ENCODE data around the gene YAP1.
"Not testable (repeated sequence)": the region's sequence is repeated elsewhere in the genome, so short reads cannot be mapped to it uniquely, and the experiment has no call there.

The YAP1 gene

DNA sequence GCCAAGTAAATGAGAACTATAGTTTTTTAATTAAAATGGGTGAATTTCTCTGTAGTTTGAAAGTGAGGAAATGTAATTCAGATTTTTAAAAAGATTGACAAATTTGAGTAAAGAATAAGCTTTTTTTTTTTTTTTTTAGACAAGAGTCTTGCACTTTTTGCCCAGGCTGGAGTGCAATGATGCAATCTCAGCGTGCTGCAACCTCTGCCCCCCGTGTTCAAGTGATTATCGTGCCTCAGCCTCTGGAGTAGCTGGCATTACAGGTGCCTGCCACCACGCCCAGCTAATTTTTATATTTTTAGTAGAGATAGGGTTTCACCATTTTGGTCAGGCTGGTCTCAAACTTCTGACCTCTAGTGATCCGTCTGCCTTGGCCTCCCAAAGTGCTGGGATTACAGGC is 90.1 kb downstream of the YAP1 start:
- not testable (repeated sequence) for DNase-seq (ENCODE audit: low read depth)

GRCh38 chr11:102201776-102202175 is 91.5 kb downstream of the YAP1 start:
- DNase-seq (ENCODE audit: low read depth), result no peak

DNA sequence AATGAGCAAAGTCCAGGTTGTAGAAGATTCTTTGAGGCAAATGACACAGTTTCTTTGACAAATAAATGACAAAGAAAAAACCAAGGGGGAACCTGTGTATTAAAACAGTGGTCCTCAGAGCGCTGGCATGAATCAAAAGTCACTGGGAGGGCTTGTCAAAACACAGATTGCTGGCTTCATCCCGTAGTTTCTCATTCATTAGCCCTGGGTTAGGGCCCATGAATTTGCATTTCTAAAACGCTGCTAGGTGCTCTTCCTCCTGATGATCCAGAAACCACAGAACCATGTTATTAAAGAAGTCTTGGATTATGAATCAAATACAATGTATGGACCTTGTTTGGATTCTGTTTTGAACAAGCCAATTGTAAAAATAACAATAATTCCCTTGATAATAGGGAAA is 92.7 kb downstream of the YAP1 start:
- DNase-seq (ENCODE audit: low read depth), result no peak

GRCh38 chr11:102204174-102204573 is 93.9 kb downstream of the YAP1 start:
- DNase-seq (ENCODE audit: low read depth), result no peak

- DNase-seq (ENCODE audit: low read depth), result no peak
These were observed 95.6 kb downstream of the YAP1 start for GRCh38 chr11:102205805-102206204.

DNA sequence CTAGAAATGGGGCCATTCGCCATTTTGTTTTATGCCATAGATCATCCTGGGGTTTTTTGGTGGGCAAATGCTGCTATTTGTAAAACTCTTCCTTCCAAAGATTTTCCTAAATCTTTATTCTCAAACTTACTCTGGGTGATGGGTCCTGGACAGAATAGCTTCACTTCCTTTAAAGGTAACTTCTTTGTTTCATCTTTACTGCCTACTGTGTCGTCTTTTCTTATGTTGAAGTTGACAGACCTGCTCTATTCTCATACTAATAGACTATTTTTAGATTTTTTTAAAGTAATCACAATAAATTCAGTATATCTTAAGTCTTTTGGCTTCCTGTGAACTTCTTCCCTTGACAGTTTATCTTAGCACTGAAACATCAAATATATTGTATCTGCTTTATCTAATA is 98.6 kb downstream of the YAP1 start:
- no peak for DNase-seq (ENCODE audit: low read depth)

DNA sequence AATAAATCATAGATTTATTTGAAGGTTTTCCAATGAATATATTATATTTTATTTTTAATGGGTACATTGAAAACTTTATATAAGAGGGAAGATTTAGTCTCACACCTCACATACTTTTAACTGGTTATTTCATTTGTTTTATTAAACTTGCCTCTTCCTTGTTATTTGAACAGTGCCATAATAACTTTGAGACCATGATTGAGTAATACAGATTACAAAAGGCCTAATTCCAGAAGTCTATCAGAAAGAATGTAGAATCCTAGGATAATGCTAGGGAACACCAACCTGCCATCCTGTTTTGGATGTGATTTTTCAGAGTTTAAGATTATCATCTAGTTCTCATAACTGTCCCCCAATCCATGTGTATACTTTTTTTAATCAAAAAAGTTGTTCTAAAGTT is 104.4 kb downstream of the YAP1 start:
- DNase-seq (ENCODE audit: low read depth), result no peak

DNA sequence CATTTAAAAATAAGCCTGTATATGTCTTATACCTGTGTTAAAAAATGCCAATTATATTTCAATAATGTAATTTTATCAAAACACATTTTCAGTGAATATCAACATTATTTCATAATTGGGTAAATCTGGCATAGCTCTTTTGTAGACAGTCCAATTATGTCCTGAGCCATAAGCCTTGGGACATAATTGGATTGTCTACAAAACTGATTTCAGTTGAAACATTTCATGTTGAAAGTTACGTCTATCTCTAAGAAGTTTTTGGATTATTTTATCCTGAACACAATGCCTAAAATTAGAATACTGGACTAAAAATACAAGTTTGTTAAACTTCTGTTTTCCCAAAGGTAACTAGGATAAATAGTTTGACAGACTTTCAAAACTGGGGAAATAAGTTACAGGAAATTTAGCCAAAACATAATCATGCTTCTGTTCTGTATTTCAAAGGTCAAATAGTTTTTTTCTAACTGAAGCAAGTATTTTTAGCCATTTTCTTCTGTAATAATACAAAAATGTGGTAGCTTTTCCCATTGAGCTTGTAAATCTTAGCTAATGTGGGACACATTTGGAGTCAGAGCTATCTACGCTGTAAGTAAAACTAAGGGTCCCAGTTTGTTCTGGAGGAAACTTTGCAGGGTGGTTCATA is 106.3 kb downstream of the YAP1 start:
- no peak for DNase-seq (ENCODE audit: low read depth)

DNA sequence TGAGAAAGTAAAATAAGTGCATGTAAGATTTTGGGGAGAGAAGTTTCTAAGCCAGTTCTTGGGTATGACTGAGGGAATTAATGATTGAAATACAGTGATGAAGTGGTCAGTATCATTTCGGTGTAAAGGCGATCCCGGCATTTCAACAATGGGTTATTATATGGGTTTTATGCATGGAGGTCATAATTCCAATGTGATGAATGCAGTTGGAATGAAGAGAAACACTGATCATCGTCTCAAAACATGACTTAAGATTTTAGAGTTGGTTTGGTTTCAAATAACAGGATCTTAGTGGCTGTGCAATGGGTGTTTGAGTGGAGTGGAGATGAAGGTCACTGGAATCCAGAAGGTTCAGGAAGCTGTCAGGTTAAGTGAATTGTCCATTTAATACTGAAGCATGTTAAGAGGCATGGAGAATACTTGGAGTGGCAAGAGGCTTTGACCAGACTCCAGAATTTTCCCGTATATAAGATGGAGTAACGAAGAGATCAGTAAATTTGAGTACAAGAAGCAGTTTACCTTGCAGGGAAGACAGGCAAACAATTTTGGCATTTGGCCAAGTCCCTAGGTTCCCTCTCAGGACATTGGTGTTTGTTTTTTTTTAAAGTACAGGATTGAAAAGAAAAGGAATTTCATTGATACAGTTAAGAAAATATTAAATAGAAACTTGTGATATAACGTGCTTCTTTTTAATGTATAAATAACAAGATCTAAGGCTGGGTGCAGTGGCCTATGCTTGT is 110.7 kb downstream of the YAP1 start:
- DNase-seq (ENCODE audit: low read depth), result no peak

- no peak for DNase-seq (ENCODE audit: low read depth)
These were observed 113.6 kb downstream of the YAP1 start for GRCh38 chr11:102223859-102224258.

DNA sequence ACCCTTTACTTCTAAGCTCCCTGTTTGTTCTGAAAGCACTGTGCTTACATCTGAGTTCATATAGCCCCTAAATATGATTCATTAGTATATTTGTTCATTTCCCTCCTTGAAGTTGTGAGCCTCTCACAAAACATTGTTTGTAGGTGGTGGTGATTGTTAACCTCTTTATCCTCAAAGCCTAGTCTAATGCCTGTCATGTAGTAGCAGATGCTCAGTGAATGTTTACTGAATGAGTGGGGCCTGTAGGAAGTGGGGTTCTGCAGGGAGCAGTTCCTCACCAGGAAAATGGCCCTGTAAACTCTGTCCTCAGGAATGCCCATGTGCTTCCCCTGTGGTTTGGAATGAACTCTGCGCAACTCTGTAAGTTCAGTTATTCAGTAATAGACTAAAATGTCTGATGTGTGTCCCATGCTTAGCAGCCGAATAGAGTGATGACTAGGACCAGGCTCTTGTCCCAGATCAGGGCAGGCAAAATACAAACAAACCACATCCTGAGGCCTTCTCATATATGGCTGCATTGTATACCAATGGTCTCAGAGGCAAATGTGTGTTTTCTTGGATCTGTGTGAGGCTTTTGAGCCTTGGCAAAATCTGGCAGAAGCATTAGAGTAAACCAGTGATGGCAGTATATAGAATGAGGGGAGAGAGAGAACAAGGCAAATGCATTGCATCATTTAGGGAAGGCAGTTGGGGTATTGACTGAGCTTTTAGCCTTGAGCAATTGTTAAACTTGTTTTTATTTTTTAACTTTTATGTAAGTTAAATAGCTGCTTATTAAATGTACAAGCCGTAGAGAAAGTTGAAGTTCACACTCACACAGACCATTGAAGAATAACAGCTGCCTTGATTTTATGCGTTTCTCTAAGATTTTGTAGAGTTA is 115.7 kb downstream of the YAP1 start:
- DNase-seq (ENCODE audit: low read depth), result no peak

DNA sequence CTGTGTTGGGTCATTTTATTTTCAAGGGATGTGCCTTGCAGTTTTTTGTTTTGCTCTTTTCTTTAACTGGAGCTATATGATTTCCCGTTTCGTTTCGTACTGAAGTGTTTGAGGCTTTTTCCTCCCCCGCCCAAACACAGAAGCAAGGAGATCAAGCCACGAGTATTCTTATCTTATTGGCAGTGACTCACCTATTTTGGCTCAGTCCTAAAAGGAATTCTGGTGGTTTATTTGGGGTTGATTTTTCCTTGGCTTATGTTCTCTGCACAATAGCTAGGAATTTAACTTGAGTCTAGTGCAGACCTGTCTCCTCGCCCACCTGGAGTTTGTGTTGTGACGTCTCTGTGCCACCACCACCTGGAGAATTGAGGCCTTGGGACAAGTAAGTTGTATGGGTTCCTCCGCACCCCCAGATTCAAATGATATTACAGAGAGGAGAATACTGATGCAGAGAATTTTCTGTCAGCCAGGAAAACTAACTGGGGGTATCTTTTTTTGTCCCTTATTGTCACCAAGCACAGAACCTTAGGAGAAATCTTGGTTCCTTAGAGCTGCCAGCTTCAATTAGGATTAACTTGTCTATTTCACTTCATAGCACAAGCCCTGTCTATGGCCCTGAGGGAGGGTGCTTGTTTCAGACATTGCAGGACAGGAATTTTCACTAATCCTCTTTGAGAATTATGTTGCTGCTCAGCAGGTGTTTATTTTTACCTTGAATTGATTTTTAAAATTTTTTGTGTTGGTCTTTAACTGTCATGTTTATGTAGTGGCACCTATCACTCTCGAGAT is 116.6 kb downstream of the YAP1 start:
- no peak for DNase-seq (ENCODE audit: low read depth)

DNA sequence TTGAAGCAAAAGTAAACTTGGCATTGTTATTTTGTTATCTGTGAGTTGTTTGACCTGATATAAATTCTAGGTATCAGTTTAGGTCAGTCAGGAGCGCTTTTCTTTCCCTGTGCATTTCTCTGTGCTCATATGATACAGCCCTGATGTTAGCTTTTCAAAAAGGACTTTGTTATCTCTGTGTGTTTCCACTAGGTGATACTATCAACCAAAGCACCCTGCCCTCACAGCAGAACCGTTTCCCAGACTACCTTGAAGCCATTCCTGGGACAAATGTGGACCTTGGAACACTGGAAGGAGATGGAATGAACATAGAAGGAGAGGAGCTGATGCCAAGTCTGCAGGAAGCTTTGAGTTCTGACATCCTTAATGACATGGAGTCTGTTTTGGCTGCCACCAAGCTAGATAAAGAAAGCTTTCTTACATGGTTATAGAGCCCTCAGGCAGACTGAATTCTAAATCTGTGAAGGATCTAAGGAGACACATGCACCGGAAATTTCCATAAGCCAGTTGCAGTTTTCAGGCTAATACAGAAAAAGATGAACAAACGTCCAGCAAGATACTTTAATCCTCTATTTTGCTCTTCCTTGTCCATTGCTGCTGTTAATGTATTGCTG is 119.4 kb downstream of the YAP1 start:
- DNase-seq (ENCODE audit: low read depth), result no peak

GRCh38 chr11:102230186-102230585 is 119.9 kb downstream of the YAP1 start:
- DNase-seq (ENCODE audit: low read depth), result no peak

DNA sequence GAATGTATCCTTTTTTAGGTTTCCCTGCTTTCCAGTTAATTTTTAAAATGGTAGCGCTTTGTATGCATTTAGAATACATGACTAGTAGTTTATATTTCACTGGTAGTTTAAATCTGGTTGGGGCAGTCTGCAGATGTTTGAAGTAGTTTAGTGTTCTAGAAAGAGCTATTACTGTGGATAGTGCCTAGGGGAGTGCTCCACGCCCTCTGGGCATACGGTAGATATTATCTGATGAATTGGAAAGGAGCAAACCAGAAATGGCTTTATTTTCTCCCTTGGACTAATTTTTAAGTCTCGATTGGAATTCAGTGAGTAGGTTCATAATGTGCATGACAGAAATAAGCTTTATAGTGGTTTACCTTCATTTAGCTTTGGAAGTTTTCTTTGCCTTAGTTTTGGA is 120.7 kb downstream of the YAP1 start:
- DNase-seq (ENCODE audit: low read depth), result no peak

DNA sequence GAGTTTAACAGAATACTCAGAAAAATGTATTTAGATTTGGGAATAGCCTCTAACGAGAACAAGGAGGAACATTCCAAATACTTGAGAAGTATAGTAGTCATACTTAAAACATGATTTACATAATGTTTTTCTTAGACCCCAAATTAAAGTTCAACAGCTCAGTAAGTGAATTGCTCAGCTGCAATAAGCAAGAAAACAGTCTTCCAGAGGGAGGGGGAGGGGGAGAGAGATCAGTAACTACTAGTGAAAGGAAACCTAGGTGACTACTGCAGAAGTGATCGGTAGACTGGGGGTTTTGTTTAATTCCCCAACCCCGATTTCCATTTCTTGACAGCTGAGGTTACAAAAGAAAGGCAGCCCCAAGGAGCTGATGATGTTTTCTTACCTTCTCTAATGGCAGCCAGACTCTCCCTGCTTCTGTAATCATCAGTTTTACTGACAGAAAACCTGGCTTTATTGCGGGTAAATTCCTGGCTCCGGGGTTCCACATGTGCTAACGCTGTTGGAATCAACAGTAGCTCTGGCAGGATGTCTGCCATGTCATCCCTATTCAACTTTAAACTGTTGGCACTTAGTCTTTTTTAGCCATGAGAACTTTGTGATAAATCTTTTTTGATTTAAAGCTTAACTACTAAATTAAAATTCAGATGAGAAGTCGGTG is 124.7 kb downstream of the YAP1 start:
- DNase-seq (ENCODE audit: low read depth), result no peak

DNA sequence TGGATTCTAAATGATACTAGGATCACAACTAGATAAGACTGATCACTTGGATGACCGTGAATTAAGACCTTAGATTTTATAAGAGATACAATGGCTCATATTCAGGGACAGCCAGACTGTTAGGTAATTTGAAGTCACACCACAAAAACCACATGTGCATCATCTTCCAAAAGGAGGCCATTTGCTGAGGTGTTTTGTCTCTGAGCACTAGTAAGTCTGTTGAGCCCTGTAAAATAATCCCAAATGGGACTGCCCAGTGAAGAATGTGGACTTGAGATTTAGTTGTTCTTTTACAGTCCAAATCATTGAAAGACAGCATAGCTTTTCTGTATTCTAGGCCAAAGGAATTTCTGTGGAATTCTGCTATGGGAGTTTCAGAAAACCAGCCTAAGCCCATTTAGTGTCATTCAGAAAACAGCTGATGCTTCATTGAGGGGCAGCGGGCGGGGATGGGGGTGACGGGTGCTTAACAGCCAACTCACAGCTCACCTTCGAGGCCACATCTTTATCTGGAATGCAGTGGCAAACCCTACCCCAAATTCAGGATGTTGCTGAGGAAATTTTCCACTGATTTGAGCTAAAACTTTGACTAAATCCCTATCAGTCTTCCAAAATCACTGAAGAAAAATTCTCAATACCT is 127.0 kb downstream of the YAP1 start:
- no peak for DNase-seq (ENCODE audit: low read depth)

DNA sequence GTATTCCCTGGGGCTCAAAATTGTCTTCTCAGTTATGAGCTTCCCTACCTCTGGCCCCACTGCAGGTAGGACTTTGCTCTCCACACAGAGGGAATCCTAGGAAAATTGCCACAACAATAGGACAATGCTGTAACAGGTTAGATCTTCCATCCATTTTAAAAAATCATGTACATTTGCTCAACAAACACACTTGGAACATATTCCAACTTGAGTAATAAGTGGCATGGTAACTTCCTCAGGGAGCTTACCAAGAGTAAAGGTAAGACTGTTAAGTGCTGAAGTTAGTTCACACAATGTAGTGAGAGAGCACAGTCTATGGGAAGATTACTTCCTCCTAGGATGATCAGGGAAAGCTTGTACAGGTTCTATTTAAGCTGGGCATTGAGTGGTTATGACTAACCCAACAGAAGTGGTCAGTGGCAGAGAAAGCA is 128.2 kb downstream of the YAP1 start:
- no peak for DNase-seq (ENCODE audit: low read depth)

GRCh38 chr11:102239448-102239847 is 129.2 kb downstream of the YAP1 start:
- DNase-seq (ENCODE audit: low read depth), result no peak

GRCh38 chr11:102239911-102240310 is 129.7 kb downstream of the YAP1 start:
- DNase-seq (ENCODE audit: low read depth), result no peak

- DNase-seq (ENCODE audit: low read depth), result no peak
These were observed 130.3 kb downstream of the YAP1 start for GRCh38 chr11:102240502-102240901.
